NOMO-1 treated with DMSO at 0.1 percent for 48 hours (cell line): ENCODE data around the gene FAM83F.
"Not testable (repeated sequence)": the region's sequence is repeated elsewhere in the genome, so short reads cannot be mapped to it uniquely, and the experiment has no call there.

ENCODE experiments used
- DNase-seq: peaks from one replicate; lab custom pipeline; 2025; ENCODE audit not compliant: unreplicated experiment; lab: John Stamatoyannopoulos, UW

Gene FAM83F

GRCh38 chr22:40014667-40015248, 20.0 kb downstream of the FAM83F start:
- DNase-seq = peak; percentile 9

- no peak for DNase-seq
These were observed 20.7 kb downstream of the FAM83F start for GRCh38 chr22:40015358-40015976.

GRCh38 chr22:40018051-40018450, 23.3 kb downstream of the FAM83F start:
- DNase-seq = no peak

- no peak for DNase-seq
These were observed 24.3 kb downstream of the FAM83F start for GRCh38 chr22:40019100-40019499.

GRCh38 chr22:40020956-40021355, 26.2 kb downstream of the FAM83F start:
- DNase-seq = no peak

- no peak for DNase-seq
These were observed 26.7 kb downstream of the FAM83F start for GRCh38 chr22:40021401-40022000.

- DNase-seq = no peak
These were observed 27.9 kb downstream of the FAM83F start for GRCh38 chr22:40022536-40023240.

GRCh38 chr22:40023341-40023841, 28.6 kb downstream of the FAM83F start:
- DNase-seq = no peak

GRCh38 chr22:40024201-40025061, 29.7 kb downstream of the FAM83F start:
- peak; percentile 51 for DNase-seq

- DNase-seq = not testable (repeated sequence)
These were observed 30.3 kb downstream of the FAM83F start for GRCh38 chr22:40025062-40025379.

- DNase-seq = no peak
These were observed 31.1 kb downstream of the FAM83F start for GRCh38 chr22:40025856-40026255.

- no peak for DNase-seq
These were observed 31.9 kb downstream of the FAM83F start for GRCh38 chr22:40026641-40027040.

- DNase-seq = no peak
These were observed 32.7 kb downstream of the FAM83F start for GRCh38 chr22:40027191-40028097.

- DNase-seq = no peak
These were observed 33.3 kb downstream of the FAM83F start for GRCh38 chr22:40028098-40028425.

- no peak for DNase-seq
These were observed 34.6 kb downstream of the FAM83F start for GRCh38 chr22:40029189-40029890.

GRCh38 chr22:40030026-40030757, 35.4 kb downstream of the FAM83F start:
- DNase-seq = no peak

- DNase-seq = no peak
These were observed 36.0 kb downstream of the FAM83F start for GRCh38 chr22:40030758-40031095.

GRCh38 chr22:40031766-40032470, 37.2 kb downstream of the FAM83F start:
- DNase-seq = no peak
